Measurements from ENCODE around the gene ACSL1.

- TF ChIP-seq CTCF (IDR thresholded peaks at IDR 0.05) (no peak), POLR2A (IDR thresholded peaks at IDR 0.05) (no peak), EP300 (IDR thresholded peaks at IDR 0.05) (no peak)
Measured at GRCh38 chr4:184722798-184723197, 103.0 kb downstream of the ACSL1 start.

Measured in ovary (tissue), 3 donors.